Effector memory CD8-positive, alpha-beta T cell (primary cell): ENCODE measurements around the gene CCDC190.
"Not testable (repeated sequence)": the region's sequence is repeated elsewhere in the genome, so short reads cannot be mapped to it uniquely, and the experiment has no call there.

Source experiments
- ATAC-seq: fragments of 150-1000 bp; cut with Tn5 transposase; replicated peaks from 2 replicates; pipeline ENCODE4 v1.10.0; 2021; ENCODE audit warnings: mild to moderate bottlenecking, moderate library complexity
- DNase-seq, 3 experiments: peaks; one replicate each; pipeline ENCODE4 v3.0.0; 2021
- H3K27ac Mint-ChIP-seq, 2 donors: one replicate each; pipeline ENCODE4 v1.8.0; 2022; ENCODE audit warnings: mild to moderate bottlenecking in 2 of 2, mixed read lengths in 2 of 2, moderate library complexity in 2 of 2
- H3K27me3 Mint-ChIP-seq, 2 donors: one replicate each; pipeline ENCODE4 v1.8.0; 2022; ENCODE audit warnings: mixed read lengths in 2 of 2
- H3K36me3 Mint-ChIP-seq: one replicate; pipeline ENCODE4 v1.8.0; 2022; ENCODE audit warnings: mild to moderate bottlenecking, moderate library complexity, mixed read lengths; ENCODE audit not compliant: insufficient read depth
- H3K4me1 Mint-ChIP-seq, 2 donors: one replicate each; pipeline ENCODE4 v1.8.0; 2022; ENCODE audit warnings: low read depth in 2 of 2, mixed read lengths in 2 of 2
- H3K4me3 Mint-ChIP-seq, 2 donors: one replicate each; pipeline ENCODE4 v1.8.0; 2022; ENCODE audit warnings: mild to moderate bottlenecking in 2 of 2, mixed read lengths in 2 of 2, moderate library complexity in 2 of 2
- H3K9me3 Mint-ChIP-seq, 2 donors: one replicate each; pipeline ENCODE4 v1.8.0; 2022; ENCODE audit warnings: mixed read lengths in 2 of 2

Gene CCDC190

DNA sequence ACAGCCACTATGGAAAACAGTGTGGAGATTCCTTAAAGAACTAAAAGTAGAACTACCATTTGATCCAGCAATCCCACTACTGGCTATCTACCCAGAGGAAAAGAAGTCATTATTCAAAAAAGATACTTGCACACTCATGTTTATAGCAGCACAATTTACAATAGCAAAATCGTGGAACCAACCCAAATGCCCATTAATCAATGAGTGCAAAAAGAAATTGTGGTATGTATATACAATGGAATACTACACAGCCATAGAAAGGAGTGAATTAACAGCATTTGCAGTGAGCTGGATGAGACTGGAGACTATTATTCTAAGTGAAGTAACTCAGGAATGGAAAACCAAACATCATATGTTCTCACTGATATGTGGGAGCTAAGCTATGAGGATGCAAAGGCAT lies 10.4 kb upstream of the CCDC190 start:
- H3K4me3 Mint-ChIP-seq, ATAC-seq: not testable (repeated sequence)

DNA sequence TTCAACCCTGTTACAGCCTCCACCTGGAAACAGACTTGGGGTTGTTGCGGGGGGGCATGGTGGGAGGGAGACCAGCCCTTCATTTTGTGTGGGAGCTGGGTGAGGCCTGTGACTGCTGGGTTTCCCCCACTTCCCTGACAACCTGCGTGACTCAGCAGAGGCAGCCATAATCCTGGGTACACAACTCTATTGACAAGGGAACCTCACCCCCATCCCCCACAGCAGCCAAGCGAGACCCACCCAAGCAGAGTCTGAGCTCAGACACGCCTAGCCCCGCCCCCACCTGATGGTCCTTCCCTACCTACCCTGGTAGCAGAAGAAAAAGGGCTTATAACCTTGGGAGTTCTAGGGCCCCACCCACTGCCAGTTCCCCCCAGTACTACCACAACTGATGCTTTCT lies 8.0 kb upstream of the CCDC190 start:
- peaks cover 0 to 5% of the 10 kb centered on the region in 2 donors for H3K9me3 Mint-ChIP-seq
- H3K4me3 Mint-ChIP-seq: no peak overlapping the region
- ATAC-seq: no peak
- no peak for DNase-seq
- H3K27me3 Mint-ChIP-seq: peaks cover 22 to 52% of the 10 kb centered on the region in 2 donors
- no peaks in the 10 kb centered on the region for H3K4me1 Mint-ChIP-seq
- no peaks in the 10 kb centered on the region for H3K36me3 Mint-ChIP-seq
- no peak overlapping the region for H3K27ac Mint-ChIP-seq

More for the DNA sequence above, 10.4 kb upstream of the CCDC190 start:
- not testable (repeated sequence) for H3K9me3 Mint-ChIP-seq, H3K36me3 Mint-ChIP-seq, H3K4me1 Mint-ChIP-seq, DNase-seq, H3K27ac Mint-ChIP-seq
- H3K27me3 Mint-ChIP-seq: peaks cover 46 to 56% of the 10 kb centered on the region in 2 donors

DNA sequence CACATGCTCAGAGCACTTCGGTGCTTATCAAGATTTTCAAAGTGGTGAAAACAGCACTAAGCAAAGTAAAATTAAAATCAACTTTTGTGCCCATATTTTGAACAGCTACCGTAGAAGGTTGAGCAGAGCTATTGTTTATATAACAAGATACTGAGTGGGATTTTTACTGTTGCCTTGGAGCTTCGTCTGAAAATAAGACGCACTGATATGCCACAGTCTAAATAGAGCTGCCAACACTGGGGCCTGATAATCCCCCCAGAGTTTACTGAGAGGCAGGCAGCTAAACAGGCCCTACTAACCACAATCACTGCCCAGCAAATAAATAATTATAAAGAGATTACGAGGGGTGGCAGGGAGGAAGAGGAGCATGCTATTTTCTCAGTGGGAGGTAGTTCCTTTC lies 650 bp upstream of the CCDC190 start:
- Mint-ChIP-seq H3K4me1 (no peaks in the 10 kb centered on the region), H3K4me3 (no peak overlapping the region), H3K36me3 (no peaks in the 10 kb centered on the region), H3K27me3 (peaks cover 27 to 35% of the 10 kb centered on the region in 2 donors), H3K27ac (no peak overlapping the region), H3K9me3 (no peaks in the 10 kb centered on the region)
- no peak for ATAC-seq
- no peak for DNase-seq

DNA sequence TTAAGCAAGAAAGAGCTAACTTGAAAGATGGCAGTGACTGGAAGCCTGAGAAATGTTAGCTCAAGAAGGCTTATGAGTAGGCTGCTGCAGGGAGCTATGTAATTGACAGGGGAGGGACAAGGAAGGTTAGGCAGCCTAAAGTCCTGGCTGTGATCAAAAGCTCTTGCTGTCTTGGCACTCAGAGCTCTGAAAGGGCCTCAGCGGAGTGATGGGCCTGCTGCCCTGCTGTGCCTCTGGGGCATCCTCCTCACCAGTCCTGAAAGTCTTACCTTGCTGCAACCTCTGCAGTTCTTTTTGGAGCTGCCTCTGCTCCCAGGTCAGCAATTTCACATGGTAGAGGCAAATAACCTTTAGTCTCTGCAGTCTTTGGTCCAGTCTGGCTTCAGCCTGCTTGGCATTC lies 1.8 kb downstream of the CCDC190 start:
- no peaks in the 10 kb centered on the region for H3K9me3 Mint-ChIP-seq
- peaks cover 19 to 35% of the 10 kb centered on the region in 2 donors for H3K27me3 Mint-ChIP-seq
- no peak overlapping the region for H3K27ac Mint-ChIP-seq
- DNase-seq: no peak
- no peaks in the 10 kb centered on the region for H3K4me1 Mint-ChIP-seq
- H3K36me3 Mint-ChIP-seq: no peaks in the 10 kb centered on the region
- H3K4me3 Mint-ChIP-seq: no peak overlapping the region
- no peak for ATAC-seq

DNA sequence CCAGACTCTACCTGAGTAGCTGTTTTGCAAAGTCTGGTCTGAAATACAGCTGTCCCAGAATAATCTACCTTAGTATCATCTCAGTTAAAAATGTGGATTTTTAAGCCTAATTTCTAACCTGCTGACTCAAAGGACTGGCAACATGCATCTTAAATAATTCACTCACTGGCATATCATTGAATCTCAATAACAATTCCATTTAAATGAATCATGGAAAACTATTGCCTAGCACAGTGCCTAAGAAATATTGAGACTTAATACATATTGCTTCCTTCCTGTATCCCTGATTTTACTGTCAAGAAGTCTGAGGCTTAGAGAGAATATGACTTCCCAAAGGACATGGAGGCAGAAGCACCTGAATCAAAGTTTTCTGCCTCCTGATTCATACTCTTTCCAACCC lies 3.1 kb downstream of the CCDC190 start:
- ATAC-seq: no peak
- Mint-ChIP-seq H3K4me1 (no peaks in the 10 kb centered on the region), H3K27ac (no peak overlapping the region)

DNA sequence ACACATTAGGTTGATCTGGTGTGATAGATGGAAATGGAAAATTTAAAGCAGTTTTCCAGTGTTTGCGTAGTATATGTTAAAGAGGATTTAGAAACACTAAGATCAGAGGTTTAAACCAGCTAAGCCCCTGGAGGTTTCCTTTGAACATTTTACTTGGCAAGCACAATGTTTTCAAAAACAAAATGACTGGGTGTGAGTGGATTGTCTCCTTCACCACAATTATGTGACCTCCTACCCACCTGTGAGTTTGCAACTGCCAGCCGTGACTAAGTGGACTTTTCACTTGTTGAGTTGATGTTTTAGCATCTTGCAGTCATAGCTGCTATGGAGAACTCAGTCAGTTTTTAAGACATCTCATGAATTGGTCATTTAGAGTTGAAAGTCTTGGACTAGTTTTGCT lies 4.7 kb downstream of the CCDC190 start:
- no peak for ATAC-seq
- Mint-ChIP-seq H3K4me3 (no peak overlapping the region), H3K9me3 (no peaks in the 10 kb centered on the region)

More for the DNA sequence above, 3.1 kb downstream of the CCDC190 start:
- Mint-ChIP-seq H3K4me3 (no peak overlapping the region), H3K27me3 (peaks cover 16 to 35% of the 10 kb centered on the region in 2 donors), H3K9me3 (no peaks in the 10 kb centered on the region), H3K36me3 (no peaks in the 10 kb centered on the region)
- DNase-seq: no peak

DNA sequence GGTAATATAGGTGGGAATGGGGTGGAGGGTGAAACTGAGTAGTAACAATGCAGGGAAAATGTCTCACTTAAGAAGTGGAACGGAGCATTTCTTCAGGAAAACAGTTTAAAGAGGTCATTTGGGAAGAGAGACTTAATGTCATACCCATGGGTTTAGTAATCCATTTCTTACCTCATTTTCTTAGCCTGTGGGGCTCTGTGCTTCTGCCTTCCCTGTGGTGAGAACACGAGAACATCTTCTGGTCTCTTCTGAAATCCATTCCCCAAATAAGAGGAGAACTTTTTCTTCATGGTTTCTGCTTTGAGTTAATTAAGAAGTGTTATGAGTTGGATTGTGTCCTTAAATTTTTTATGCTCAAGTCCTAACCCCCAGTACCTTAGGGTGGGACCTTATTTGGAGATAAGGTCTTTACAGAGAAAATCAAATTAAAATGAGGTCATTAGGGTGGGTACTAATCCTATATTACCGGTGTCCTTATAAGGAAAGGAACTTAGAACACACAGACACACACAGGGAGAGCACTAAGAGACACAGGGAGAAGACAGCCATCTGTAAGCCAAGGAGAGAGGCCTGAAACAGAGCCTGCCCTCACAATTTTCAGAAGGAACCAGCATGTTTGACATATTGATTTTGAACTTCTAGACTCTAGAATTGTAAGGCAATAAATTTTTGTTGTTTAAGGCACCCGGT lies 5.4 kb downstream of the CCDC190 start:
- Mint-ChIP-seq H3K4me1 (no peaks in the 10 kb centered on the region), H3K9me3 (no peaks in the 10 kb centered on the region), H3K27me3 (peaks cover 12 to 34% of the 10 kb centered on the region in 2 donors), H3K4me3 (no peak overlapping the region), H3K36me3 (no peaks in the 10 kb centered on the region), H3K27ac (no peak overlapping the region)
- DNase-seq (no peak), ATAC-seq (no peak)

More for the DNA sequence above, 4.7 kb downstream of the CCDC190 start:
- peaks cover 8 to 32% of the 10 kb centered on the region in 2 donors for H3K27me3 Mint-ChIP-seq
- no peak for DNase-seq
- H3K4me1 Mint-ChIP-seq: no peaks in the 10 kb centered on the region
- no peak overlapping the region for H3K27ac Mint-ChIP-seq
- H3K36me3 Mint-ChIP-seq: no peaks in the 10 kb centered on the region

DNA sequence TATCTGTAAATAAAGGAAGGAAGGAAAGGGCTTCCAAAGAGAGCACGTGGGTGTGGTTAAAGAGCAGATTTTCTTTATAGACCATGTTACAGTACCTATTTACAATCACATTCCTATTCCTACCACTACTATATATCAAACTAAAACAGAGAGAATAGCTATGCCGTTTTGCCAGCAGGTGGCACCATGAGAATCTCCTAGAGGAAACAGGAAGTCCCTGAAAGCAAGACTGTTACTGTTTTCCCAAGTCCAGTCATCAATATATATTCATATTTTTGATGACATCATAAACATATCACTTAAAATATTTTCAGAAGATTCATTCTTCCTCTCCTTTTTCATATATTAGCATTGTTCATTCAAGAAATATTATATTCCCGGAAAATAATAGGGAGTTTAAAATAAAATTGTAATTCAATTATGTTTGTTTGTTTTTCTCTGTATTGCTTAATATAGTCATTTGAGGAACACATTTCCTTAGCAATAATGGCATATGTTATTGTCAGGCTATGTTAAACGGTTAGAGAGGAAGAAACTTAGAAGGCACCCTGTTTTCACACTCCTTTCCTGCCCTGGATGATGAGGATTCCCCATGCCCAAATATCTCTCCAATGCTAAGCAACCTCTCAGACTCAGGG lies 6.6 kb downstream of the CCDC190 start:
- H3K36me3 Mint-ChIP-seq: no peaks in the 10 kb centered on the region
- no peaks in the 10 kb centered on the region for H3K9me3 Mint-ChIP-seq
- DNase-seq (peak; percentile 24 to 32 (median 26)), ATAC-seq (peak; percentile 51)
- H3K4me3 Mint-ChIP-seq: no peak overlapping the region
- H3K27ac Mint-ChIP-seq: no peak overlapping the region
- peaks cover 12 to 27% of the 10 kb centered on the region in 2 donors for H3K27me3 Mint-ChIP-seq
- H3K4me1 Mint-ChIP-seq: no peaks in the 10 kb centered on the region

DNA sequence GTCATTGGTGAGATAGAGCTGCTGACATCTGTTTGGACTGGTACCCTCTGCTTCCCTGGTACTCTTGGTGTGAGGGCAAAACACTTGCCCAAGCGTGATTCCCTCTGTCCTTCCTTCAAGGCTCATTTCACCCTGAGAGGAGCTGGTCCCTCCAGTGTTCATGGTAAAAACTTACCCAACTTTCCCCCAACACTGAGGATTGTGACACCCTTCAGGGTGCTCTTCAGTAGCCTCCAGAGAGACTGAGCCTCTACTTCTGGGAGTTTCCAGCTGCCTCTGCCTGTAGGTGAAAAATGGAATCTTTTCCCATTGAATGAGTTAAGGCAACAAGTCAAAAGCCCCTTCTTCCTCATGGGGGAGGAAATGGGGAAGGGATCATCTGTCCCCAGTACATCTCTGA lies 9.6 kb downstream of the CCDC190 start:
- Mint-ChIP-seq H3K27me3 (peaks cover 12 to 38% of the 10 kb centered on the region in 2 donors), H3K27ac (no peak overlapping the region), H3K36me3 (no peaks in the 10 kb centered on the region), H3K9me3 (no peaks in the 10 kb centered on the region), H3K4me1 (no peaks in the 10 kb centered on the region), H3K4me3 (no peak overlapping the region)
- no peak for DNase-seq
- ATAC-seq: no peak

DNA sequence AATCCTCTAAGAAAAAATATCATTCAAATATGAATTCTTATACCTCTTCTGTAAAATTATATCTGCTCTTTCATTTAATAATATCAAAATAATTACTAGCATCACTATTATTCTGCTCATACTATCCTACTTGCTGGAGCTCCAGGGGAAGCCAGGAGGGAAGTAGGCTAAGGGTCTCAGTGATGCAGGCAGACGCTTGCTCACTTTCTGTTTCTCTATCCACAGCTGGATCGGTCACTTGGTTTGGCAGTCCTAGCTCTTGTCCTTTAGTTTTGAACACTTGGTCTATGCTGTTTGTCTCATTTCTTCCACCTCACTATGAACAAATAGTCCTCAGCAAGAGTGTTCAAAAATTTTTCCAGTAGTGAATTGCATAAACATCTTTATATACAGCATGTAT lies 11.3 kb downstream of the CCDC190 start:
- no peaks in the 10 kb centered on the region for H3K9me3 Mint-ChIP-seq
- H3K4me3 Mint-ChIP-seq: no peak overlapping the region
- no peaks in the 10 kb centered on the region for H3K36me3 Mint-ChIP-seq
- H3K27ac Mint-ChIP-seq: no peak overlapping the region
- no peaks in the 10 kb centered on the region for H3K4me1 Mint-ChIP-seq
- ATAC-seq (no peak), DNase-seq (no peak)
- H3K27me3 Mint-ChIP-seq: peaks cover 12 to 38% of the 10 kb centered on the region in 2 donors

DNA sequence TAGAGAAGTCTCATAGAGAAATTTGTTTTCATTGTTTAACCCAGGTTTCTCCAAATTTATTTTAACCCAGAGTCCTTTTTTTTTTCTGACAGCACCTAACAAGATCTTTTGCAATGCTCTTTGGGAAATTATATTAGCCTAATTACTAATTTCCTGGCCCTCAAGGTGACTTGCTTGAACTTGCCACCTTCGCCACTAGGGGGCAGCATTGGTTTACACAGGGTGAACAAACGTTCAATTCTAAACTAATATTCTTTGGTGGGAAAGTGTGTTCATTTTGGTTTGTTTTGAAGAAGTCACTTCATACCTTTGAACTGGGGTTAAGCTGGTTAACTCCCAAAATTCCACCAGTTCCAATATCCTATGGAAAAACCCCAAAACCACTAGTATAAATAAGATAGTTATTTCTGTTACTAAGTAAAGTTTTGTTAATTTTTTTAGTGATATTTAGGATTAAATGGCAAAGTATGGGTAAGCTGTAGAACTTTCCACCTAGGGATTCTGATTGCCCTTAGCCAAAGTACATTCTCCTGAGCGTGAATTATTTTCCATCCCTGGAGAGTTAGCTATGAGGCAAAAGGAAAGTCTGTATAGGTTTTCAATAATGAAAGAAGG lies 13.0 kb downstream of the CCDC190 start:
- no peaks in the 10 kb centered on the region for H3K4me1 Mint-ChIP-seq

DNA sequence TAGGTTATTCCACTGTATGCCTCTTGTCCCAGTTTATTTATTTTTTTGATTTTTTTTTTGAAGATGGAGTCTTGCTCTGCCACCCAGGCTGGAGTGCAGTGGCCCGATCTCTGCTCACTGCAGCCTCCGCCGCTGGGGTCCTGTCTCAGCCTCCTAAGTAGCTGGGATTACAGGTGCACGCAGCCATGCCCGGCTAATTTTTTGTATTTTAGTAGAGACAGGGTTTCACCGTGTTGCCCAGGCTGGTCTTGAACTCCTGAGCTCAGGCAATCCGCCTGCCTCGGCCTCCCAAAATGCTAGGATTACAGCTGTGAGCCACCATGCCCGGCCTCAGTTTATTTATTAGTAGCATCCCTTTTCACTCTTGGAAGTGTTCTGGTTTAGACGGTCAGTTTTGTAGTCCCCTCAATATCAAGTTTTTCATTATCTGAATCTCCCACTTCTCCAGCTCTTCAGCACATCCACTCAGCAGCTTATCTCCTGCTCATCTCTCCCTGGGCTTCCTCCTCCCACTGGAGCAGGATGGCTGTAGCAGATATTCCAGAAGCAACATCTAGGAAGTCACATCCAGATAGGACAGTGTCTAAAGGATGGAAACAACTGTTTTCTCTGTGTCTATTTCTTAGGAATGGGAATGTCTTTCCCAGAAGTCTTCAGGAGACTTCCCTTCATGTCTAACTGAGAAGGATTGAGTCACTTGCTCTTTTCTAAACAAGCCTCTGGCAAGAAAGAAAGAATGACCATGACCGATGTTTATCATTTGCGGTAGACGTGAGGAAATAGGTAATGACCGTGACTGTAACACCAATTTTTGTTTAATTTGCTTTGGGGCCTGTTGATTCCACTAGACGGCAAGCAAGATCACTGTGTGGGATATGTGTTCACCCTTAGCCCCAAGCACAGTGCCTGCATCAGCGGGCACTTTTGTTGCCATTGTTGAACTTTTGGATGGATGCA lies 14.4 kb downstream of the CCDC190 start:
- no peak overlapping the region for H3K27ac Mint-ChIP-seq
- H3K9me3 Mint-ChIP-seq: no peaks in the 10 kb centered on the region
- DNase-seq: no peak

More for the DNA sequence above, 13.0 kb downstream of the CCDC190 start:
- no peak overlapping the region for H3K4me3 Mint-ChIP-seq
- H3K9me3 Mint-ChIP-seq: no peaks in the 10 kb centered on the region
- DNase-seq: peak; percentile 71 to 78 (median 77)
- no peaks in the 10 kb centered on the region for H3K36me3 Mint-ChIP-seq
- no peak overlapping the region for H3K27ac Mint-ChIP-seq
- ATAC-seq: peak; percentile 44
- H3K27me3 Mint-ChIP-seq: peaks cover 12 to 38% of the 10 kb centered on the region in 2 donors

DNA sequence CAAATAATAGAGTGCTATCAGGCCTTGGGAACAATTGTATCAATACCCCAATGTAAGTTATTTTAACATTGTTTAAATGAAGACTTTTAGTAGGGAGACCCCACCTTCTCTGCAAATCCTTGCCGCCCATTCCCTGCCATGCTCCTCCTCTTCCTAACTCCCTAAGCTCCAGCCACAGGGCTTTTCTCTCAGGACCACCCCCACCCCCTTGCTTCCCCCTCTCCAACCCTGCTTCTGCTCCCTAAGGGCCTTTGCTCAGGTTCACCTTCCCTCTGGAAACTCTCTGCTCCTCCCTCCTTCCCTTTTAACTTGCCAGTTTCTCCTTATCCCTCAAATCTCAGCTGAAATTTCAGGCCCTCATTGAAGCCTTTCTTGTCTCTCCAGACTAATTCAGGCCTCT lies 16.8 kb downstream of the CCDC190 start:
- Mint-ChIP-seq H3K27ac (no peak overlapping the region), H3K36me3 (no peaks in the 10 kb centered on the region)
- no peak for ATAC-seq

More for the DNA sequence above, 14.4 kb downstream of the CCDC190 start:
- Mint-ChIP-seq H3K27me3 (peaks cover 15 to 35% of the 10 kb centered on the region in 2 donors), H3K4me3 (no peak overlapping the region), H3K4me1 (no peaks in the 10 kb centered on the region), H3K36me3 (no peaks in the 10 kb centered on the region)
- no peak for ATAC-seq

More for the DNA sequence above, 16.8 kb downstream of the CCDC190 start:
- H3K4me3 Mint-ChIP-seq: no peak overlapping the region
- no peaks in the 10 kb centered on the region for H3K4me1 Mint-ChIP-seq
- H3K27me3 Mint-ChIP-seq: peaks cover 6 to 18% of the 10 kb centered on the region in 2 donors
- H3K9me3 Mint-ChIP-seq: no peaks in the 10 kb centered on the region
- no peak for DNase-seq
